OCI-LY7 (cell line): ENCODE results near the gene ZC3H7B.

ENCODE experiments used
- EZH2phosphoT487 ChIP-seq: fragments of 200-600 bp; sonication (generic); IDR thresholded peaks from 2 replicates; pipeline ENCODE4 v1.6.1; 2018; ENCODE audit warnings: low read depth, borderline replicate concordance, mild to moderate bottlenecking, mixed run types, antibody characterized with exemption, low read length, moderate library complexity, mixed read lengths
- TF ChIP-seq, protein P1 (sequence below): fragments of 200-600 bp; sonication (generic); conservative IDR thresholded peaks from 2 replicates; pipeline ENCODE4 v1.5.1; 2014; ENCODE audit warnings: mild to moderate bottlenecking, antibody characterized with exemption, low read length, moderate library complexity, mixed read lengths

DNA sequence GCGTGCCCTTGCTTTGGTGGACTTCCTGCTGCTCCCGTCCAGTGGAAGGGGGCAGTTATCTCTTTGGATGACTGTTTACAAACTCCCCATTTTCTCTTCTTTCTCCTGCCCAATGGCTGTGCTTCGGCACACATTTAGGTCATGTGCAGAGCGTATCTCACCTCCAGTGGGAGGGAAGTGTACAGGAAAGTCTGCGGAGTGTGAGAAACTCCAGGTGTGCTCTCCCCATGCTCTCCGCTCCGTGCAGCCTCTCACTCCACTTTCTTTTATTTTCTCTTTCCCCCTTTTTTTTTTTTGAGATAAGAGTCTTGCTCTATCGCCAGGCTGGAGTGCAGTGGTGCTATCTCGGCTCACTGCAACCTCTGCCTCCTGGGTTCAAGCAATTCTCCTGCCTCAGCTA, 68.5 kb downstream of the ZC3H7B start:
- TF ChIP-seq, protein P1, sequence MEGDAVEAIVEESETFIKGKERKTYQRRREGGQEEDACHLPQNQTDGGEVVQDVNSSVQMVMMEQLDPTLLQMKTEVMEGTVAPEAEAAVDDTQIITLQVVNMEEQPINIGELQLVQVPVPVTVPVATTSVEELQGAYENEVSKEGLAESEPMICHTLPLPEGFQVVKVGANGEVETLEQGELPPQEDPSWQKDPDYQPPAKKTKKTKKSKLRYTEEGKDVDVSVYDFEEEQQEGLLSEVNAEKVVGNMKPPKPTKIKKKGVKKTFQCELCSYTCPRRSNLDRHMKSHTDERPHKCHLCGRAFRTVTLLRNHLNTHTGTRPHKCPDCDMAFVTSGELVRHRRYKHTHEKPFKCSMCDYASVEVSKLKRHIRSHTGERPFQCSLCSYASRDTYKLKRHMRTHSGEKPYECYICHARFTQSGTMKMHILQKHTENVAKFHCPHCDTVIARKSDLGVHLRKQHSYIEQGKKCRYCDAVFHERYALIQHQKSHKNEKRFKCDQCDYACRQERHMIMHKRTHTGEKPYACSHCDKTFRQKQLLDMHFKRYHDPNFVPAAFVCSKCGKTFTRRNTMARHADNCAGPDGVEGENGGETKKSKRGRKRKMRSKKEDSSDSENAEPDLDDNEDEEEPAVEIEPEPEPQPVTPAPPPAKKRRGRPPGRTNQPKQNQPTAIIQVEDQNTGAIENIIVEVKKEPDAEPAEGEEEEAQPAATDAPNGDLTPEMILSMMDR = no peak
- TF ChIP-seq EZH2phosphoT487 = no peak
